Measurements from ENCODE around the gene CD84.
"Not testable (repeated sequence)": the region's sequence is repeated elsewhere in the genome, so short reads cannot be mapped to it uniquely, and the experiment has no call there.

CD84 gene

DNA sequence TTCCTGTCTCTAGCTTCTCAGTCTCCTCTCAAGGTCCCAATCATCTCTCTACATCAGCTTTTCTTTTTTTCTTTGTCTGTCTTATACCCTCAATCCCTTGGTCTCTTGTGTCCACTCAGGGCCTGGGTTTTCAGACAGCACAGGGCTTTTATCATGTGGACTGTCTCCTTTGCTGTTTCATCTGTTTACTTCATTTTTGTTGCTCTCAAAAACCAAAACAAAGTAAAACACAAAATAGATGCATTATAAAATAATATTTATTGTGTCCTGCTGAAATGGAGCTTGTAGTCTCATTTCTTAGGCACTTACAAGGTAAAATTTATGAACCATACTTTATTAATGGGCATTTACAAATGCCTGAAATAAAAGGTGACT lies 38.5 kb downstream of the CD84 start:
- no peak for DNase-seq (ENCODE audit: low read depth)

DNA sequence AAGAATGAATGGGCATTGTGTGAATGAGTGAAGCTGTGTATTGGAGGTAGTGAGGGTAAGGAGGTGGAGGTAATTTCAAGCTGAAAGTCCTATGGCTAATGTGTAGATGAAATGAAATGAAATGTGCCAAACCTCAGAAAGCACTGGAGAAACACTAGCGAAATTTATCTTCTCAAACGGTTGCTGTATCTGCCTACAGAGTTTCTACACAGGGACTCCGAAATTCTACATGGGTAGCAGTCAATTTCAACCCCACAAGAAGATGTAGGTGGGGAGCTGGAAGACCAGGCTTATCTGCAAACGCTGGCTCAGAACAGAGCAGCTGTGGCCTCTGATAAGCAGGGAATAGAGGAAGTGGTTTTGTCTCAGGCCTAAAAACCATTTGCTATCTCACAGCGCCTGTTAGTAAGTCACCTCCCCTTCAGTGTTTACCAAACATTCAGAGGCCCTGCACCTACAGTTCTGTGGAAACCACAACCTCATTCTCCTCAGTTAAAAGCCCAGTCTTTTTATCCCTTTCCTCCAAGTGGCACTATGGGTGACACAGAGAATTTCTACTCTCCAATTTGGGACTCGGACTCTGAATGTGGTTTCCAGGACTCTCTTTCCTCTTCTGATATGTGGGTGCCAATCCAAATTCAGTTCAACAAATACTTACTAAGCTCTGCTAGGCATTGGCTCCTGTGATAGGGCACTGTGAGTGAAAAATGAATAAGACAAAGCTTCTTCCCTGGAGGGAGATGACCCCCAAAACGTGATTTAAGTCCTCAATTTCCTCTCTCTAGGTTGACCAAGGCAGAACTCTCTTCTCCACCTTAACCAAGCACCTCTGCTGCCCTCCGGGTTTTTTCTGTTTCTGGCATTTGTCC lies 39.1 kb downstream of the CD84 start:
- DNase-seq (ENCODE audit: low read depth), result no peak

DNA sequence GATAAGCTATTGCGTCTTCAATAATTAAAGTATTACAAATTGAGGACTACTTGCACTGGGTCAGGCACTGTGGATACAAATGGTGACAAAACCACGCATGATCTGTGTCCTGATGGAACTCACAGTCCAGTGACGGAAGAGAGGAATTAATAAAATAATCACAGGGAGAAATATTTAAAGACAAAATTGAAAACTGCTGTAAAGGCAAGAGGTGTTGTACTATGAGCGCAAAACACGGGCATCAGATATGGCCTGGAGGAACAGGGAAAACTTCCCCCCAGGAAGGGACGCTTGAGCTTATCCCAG lies 39.7 kb downstream of the CD84 start:
- no peak for DNase-seq (ENCODE audit: low read depth)

DNA sequence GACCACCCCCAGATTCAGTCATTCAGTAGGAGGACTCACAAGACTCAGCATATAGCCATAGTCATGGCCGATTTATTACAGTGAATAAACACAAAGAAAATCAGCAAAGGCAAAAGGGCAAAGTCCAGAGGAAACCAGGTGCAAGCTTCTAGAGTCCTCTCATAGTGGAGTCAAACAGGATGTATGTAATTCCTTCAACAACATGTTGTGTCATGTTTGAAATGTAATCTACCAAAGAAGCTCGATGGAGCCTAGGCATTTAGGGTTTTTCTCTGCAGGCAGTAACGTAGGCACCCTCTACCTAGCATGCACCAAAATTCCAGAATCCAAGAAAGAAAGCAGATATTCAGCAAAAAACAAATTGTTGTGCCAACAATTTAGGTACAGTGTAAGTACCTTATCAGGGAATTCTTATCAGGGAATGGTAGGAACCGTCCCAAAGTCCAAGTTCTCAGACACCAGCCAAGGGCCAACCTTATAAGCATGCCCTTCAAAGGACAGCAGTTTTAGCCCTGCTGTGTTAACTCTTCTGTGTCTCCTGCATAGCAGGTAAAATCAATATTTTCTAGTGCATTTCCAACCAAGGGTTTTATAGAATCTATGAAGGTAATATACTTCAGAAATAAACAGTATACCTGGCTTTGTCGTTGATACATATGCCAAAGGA lies 40.2 kb downstream of the CD84 start:
- DNase-seq (ENCODE audit: low read depth), result no peak

DNA sequence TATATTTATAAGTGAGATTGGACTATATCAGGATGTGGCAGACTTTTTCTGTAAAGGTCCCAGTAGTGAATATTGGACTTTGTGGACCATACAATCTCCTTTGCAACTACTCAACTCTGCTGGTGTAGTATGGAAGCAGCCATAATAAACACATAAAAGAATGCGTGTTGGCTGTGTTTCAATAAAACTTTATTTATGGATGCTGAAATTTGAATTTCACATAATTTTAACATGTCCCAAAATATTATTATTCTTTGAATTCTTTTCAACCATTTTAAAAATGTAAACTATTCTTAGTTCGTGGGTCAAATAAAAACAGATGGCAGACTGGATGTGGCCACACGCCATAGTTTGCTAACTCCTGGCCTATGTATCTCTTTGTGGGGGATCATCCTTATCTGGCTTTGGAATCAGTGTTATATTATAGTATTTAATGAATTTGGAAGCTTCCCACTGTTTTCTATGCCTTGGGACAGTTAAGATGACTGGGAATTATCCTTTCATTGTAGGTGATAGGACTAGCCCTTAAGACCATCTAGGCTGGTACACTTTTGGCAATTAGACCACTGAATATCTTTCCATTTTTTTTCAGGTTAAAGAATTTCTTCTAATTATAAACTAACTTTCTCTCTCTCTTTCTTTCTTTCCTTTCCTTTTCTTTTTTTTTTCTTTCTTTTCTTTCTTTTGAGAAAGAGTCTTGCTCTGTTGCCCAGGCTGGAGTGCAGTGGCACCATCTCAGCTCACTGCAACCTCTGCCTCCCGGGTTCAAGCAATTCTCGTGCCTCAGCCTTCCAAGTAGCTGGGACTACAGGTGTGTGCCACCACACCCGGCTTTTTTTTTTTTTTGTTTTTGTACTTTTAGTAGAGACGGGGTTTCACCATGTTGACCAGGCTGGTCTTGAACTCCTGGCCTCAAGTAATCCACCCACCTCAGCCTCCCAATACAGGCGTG lies 41.3 kb downstream of the CD84 start:
- DNase-seq (ENCODE audit: low read depth), result no peak

- DNase-seq (ENCODE audit: low read depth), result no peak
Observed at GRCh38 chr1:160534823-160535605, 44.3 kb downstream of the CD84 start.

DNA sequence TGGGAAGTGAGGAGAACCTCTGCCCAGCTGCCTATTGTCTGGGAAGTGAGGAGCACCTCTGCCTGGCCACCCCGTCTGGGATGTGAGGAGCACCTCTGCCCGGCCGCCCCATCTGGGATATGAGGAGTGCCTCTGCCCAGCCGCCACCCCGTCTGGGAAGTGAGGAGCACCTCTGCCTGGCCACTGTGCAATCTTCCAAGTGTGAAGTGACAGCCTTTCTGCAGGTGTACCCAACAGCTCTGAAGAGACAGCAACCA lies 46.8 kb downstream of the CD84 start:
- not testable (repeated sequence) for DNase-seq (ENCODE audit: low read depth)

GRCh38 chr1:160531809-160532556 lies 47.3 kb downstream of the CD84 start:
- not testable (repeated sequence) for DNase-seq (ENCODE audit: low read depth)

GRCh38 chr1:160529401-160529952 lies 49.8 kb downstream of the CD84 start:
- DNase-seq (ENCODE audit: low read depth), result not testable (repeated sequence)

- DNase-seq (ENCODE audit: low read depth), result not testable (repeated sequence)
Observed at GRCh38 chr1:160523789-160524188, 55.5 kb downstream of the CD84 start.

- no peak for DNase-seq (ENCODE audit: low read depth)
Observed at GRCh38 chr1:160522622-160523345, 56.5 kb downstream of the CD84 start, which contains the start of gene SLAMF6. Gene SLAMF6, minus strand, starts transcription at chr1:160523255. Its CDS starts 63 bp downstream, at chr1:160523192.

- DNase-seq (ENCODE audit: low read depth), result no peak
Observed at GRCh38 chr1:160522136-160522535, 57.2 kb downstream of the CD84 start.

DNA sequence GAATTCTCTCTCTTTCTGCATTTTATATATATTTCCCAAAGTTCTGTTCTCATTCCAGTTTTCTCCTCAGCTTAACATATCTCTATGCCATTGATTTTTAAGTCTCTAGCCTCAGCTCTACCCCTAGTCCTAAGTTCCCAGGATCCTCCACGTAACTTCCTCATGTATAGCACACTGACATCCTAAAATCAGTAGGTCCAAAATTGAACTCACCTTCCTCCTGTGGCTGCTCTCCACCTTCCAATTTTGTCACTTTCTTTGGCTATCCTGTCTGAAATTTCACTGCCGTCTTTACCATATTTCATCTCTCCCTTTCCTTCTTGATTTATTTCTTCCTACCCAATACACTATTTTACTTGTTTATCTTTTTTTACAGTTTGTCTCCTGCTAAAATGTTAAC lies 57.7 kb downstream of the CD84 start:
- DNase-seq (ENCODE audit: low read depth), result no peak

GRCh38 chr1:160520999-160521398 lies 58.3 kb downstream of the CD84 start:
- no peak for DNase-seq (ENCODE audit: low read depth)

- no peak for DNase-seq (ENCODE audit: low read depth)
Observed at GRCh38 chr1:160520582-160520981, 58.7 kb downstream of the CD84 start.

DNA sequence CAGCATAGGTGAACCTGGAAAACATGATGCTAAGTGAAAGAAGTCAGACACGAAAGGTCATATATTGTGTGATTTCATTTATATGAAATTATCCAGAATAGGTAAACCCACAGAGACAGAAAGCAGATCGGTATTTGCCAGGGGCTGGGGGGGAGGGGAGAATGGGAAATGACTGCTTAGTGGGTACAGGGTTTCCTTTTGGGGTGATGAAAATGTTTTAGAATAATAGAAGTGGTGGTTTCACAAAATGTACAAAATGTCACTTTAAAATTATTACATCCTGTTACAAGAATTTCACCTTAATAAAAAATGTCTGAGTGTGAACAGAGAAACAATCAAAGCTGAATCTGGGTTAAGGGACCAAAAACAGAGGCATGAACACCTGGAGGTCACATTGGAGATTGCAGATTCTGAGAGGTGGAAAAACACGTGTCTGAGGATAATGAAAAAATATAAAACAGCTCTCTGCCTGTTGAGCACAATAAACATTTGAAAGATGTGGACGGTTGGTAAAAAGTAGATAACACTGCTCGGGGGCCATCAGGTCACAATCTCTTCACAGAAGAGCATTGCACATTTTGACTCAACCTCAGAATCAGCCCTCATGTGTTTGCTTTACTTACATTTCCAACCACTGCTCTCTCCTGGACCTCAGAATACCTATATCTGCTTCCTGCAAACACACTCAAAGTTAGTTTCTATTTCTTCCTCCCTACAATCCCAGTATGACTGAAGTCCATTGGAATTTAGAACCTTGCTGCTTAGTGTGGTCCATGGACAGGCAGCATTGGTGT lies 59.5 kb downstream of the CD84 start:
- DNase-seq (ENCODE audit: low read depth), result no peak

DNA sequence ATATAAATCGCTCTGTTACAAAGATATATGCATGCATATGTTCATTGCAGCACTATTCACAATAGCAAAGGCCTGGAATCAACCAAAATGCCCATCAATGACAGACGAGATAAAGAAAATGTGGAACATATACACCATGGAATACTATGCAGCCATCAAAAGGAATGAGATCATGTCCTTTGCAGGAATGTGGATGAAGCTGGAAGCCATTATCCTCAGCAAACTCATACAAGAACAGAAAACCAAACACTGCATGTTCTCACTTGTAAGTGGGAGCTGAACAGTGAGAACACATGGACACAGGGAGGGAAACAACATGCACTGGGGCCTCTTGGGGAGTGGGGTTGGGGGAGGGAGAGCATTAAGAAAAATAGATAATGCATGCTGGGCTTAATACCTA lies 61.8 kb downstream of the CD84 start:
- DNase-seq (ENCODE audit: low read depth), result not testable (repeated sequence)

DNA sequence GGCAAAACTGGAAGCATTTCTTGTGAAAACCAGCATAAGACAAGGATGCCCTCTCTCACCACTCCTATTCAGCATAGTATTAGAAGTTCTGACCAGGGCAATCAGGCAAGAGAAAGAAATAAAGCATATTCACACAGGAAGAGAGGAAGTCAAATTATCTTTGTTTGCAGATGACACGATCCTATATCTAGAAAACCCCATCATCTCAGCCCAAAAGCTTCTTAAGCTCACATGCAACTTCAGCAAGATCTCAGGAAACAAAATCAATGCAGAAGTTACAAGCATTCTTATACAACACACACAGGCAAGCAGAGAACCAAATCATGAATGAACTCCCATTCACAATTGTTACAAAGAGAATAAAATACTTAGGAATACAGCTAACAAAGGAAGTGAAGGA lies 63.4 kb downstream of the CD84 start:
- DNase-seq (ENCODE audit: low read depth), result not testable (repeated sequence)

DNA sequence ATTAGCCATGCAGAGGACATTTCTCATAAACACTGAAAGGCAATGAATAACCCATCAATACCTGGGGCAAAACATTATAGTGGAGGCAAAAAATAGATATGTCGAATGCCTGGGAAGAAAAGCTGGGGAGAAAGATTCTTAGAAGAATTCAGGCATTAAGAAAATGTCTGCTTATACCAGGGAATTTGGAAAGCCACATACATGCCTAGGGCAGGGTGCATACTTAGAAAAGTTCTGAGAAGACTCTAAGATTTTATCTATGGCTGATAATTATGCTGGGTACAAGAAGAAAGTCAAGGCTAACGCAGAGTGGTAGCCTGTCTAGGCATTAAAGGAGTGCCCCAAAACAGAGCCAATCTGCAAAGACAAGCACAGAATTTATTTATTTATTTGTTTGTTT lies 74.6 kb downstream of the CD84 start:
- DNase-seq (ENCODE audit: low read depth), result no peak

All from stimulated activated CD8-positive, alpha-beta memory T cell treated with anti-CD3 and anti-CD28 coated beads, Interleukin-15, amount 100 ng/mL, for 1 hour (primary cell).